IMR-90 (cell line): Measurements from ENCODE around the gene TSPEAR. TPM values are rescaled to one million over a fixed set of nuclear protein-coding genes. Genes with fewer than 3 reads are reported as not detected.

Source experiments
- ATAC-seq: fragments of 200-7000 bp; cut with Tn5 transposase; 2 replicates; pipeline ENCODE4 v1.9.1; 2020; ENCODE audit warnings: low read depth, mild to moderate bottlenecking, moderate library complexity
- BruUV-seq: library from RNA; stranded (reverse); fragments of 400-500 nt; replicated peaks from 2 replicates; lab custom pipeline; 2021; lab: Mats Ljungman, UMichigan
- CTCF ChIA-PET: fragments of 300-600 bp; formaldehyde crosslinking; extraction: SDS; loops from one replicate; lab custom pipeline; 2021; ENCODE audit warnings: antibody characterized with exemption; lab: Yijun Ruan, JAX
- POLR2A ChIA-PET: fragments of 300-600 bp; sonication (Branson Sonifier 250); formaldehyde crosslinking; loops from one replicate; lab custom pipeline; 2022; ENCODE audit warnings: antibody characterized with exemption; ENCODE audit not compliant: unreplicated experiment; lab: Charles Lee
- DNase-seq: peaks from one replicate; pipeline ENCODE4 v3.0.0; 2013
- H2AFZ ChIP-seq: replicated peaks from 2 replicates; pipeline ENCODE3; 2013; ENCODE audit warnings: low read length, mild to moderate bottlenecking; ENCODE audit not compliant: poor library complexity
- H2AK5ac ChIP-seq: 2 replicates; pipeline ENCODE4 v1.6.1; 2013; ENCODE audit warnings: low read depth, low read length, inconsistent platforms
- H2AK9ac ChIP-seq: replicated peaks from 2 replicates; pipeline ENCODE3; 2013; ENCODE audit warnings: mild to moderate bottlenecking, low read depth, low read length, moderate library complexity; ENCODE audit not compliant: poor library complexity
- H2BK120ac ChIP-seq: 2 replicates; pipeline ENCODE4 v1.6.1; 2013; ENCODE audit warnings: low read depth, low read length, inconsistent platforms
- H2BK15ac ChIP-seq: 3 replicates; pipeline ENCODE4 v1.6.1; 2013; ENCODE audit warnings: low read depth, low read length, inconsistent platforms
- H2BK20ac ChIP-seq: 2 replicates; pipeline ENCODE4 v1.6.1; 2013; ENCODE audit warnings: low read depth, mild to moderate bottlenecking, inconsistent platforms, low read length, moderate library complexity
- H2BK5ac ChIP-seq: 2 replicates; pipeline ENCODE4 v1.6.1; 2013; ENCODE audit warnings: mild to moderate bottlenecking, low read depth, low read length, inconsistent platforms; ENCODE audit not compliant: poor library complexity, severe bottlenecking
- H3K14ac ChIP-seq: replicated peaks from 2 replicates; pipeline ENCODE4 v1.6.1; 2013; ENCODE audit warnings: low read depth, low read length, inconsistent platforms
- H3K18ac ChIP-seq: 2 replicates; pipeline ENCODE4 v1.6.1; 2013; ENCODE audit warnings: low read depth, low read length, control low read depth
- H3K23ac ChIP-seq: 2 replicates; pipeline ENCODE4 v1.6.1; 2013; ENCODE audit warnings: low read depth, low read length, inconsistent platforms
- H3K27ac ChIP-seq: 2 replicates; pipeline ENCODE4 v1.5.1; 2013; ENCODE audit warnings: mild to moderate bottlenecking, control low read depth, low read length; ENCODE audit not compliant: insufficient read depth
- H3K27me3 ChIP-seq: 2 replicates; pipeline ENCODE4 v1.6.1; 2013; ENCODE audit warnings: low read length; ENCODE audit not compliant: control insufficient read depth, insufficient read depth
- H3K36me3 ChIP-seq: 2 replicates; pipeline ENCODE4 v1.6.1; 2013; ENCODE audit warnings: low read length, mixed read lengths; ENCODE audit not compliant: control insufficient read depth, insufficient read depth
- H3K4ac ChIP-seq: 2 replicates; pipeline ENCODE4 v1.6.1; 2013; ENCODE audit warnings: low read depth, low read length, inconsistent platforms
- H3K4me1 ChIP-seq: 2 replicates; pipeline ENCODE4 v1.6.1; 2013; ENCODE audit warnings: low read length, mixed read lengths; ENCODE audit not compliant: control insufficient read depth, insufficient read depth
- H3K4me2 ChIP-seq: 2 replicates; pipeline ENCODE4 v1.6.1; 2013; ENCODE audit warnings: low read depth, mild to moderate bottlenecking, control low read depth, low read length, moderate library complexity
- H3K4me3 ChIP-seq: 2 replicates; pipeline ENCODE4 v1.5.1; 2013; ENCODE audit warnings: low read depth, mild to moderate bottlenecking, control low read depth, low read length, moderate library complexity; ENCODE audit not compliant: insufficient read depth
- H3K56ac ChIP-seq: 2 replicates; pipeline ENCODE4 v1.6.1; 2013; ENCODE audit warnings: low read length, inconsistent platforms; ENCODE audit not compliant: insufficient read depth; ENCODE audit errors: extremely low read depth
- H3K79me1 ChIP-seq, 2 experiments: 2 replicates each; pipeline ENCODE4 v1.6.1; 2013; ENCODE audit warnings: low read length in 2 of 2, inconsistent platforms in 1 of 2, low read depth in 1 of 2
- H3K9ac ChIP-seq: 2 replicates; pipeline ENCODE4 v1.6.1; 2013; ENCODE audit warnings: low read depth, low read length, control low read depth
- H3K9me1 ChIP-seq: 2 replicates; pipeline ENCODE4 v1.6.1; 2013; ENCODE audit warnings: low read length, inconsistent platforms; ENCODE audit not compliant: insufficient read depth
- H3K9me3 ChIP-seq: 2 replicates; pipeline ENCODE4 v1.6.1; 2013; ENCODE audit warnings: low read length; ENCODE audit not compliant: control insufficient read depth, insufficient read depth
- H4K20me1 ChIP-seq: 2 replicates; pipeline ENCODE4 v1.6.1; 2013; ENCODE audit warnings: low read length, inconsistent platforms; ENCODE audit not compliant: insufficient read depth
- H4K5ac ChIP-seq: 2 replicates; pipeline ENCODE4 v1.6.1; 2013; ENCODE audit warnings: mild to moderate bottlenecking, low read depth, low read length, control low read depth
- H4K8ac ChIP-seq, 2 experiments: 2 replicates each; pipeline ENCODE4 v1.6.1; 2013; ENCODE audit warnings: low read depth in 2 of 2, low read length in 2 of 2, control low read depth in 1 of 2, inconsistent platforms in 1 of 2
- H4K91ac ChIP-seq: 2 replicates; pipeline ENCODE4 v1.6.1; 2013; ENCODE audit warnings: low read depth, low read length, inconsistent platforms; ENCODE audit not compliant: insufficient read depth
- BHLHE40 ChIP-seq: fragments of 150-350 bp; IDR thresholded peaks from 2 replicates; pipeline ENCODE4 v1.6.1; 2016; ENCODE audit warnings: mild to moderate bottlenecking, low read depth, low read length
- CEBPB ChIP-seq: IDR thresholded peaks from 2 replicates; pipeline ENCODE4 v1.6.1; 2012; ENCODE audit warnings: low read depth, low read length, improper control_type of control experiment
- CHD1 ChIP-seq: IDR thresholded peaks from 2 replicates; pipeline ENCODE4 v1.6.1; 2012; ENCODE audit warnings: low read depth, low read length, improper control_type of control experiment
- CTCF ChIP-seq: conservative IDR thresholded peaks from 2 replicates; pipeline ENCODE4 v1.5.1; 2012; ENCODE audit warnings: mild to moderate bottlenecking, low read depth, low read length, improper control_type of control experiment
- FOS ChIP-seq: fragments of 150-350 bp; IDR thresholded peaks from 2 replicates; pipeline ENCODE4 v1.6.1; 2016; ENCODE audit warnings: low read depth, low read length
- MAFK ChIP-seq: IDR thresholded peaks from 2 replicates; pipeline ENCODE4 v1.6.1; 2012; ENCODE audit warnings: low read depth, low read length, improper control_type of control experiment
- MAZ ChIP-seq: IDR thresholded peaks from 2 replicates; pipeline ENCODE4 v1.6.1; 2012; ENCODE audit warnings: low read depth, mild to moderate bottlenecking, low read length, improper control_type of control experiment, moderate library complexity, borderline replicate concordance
- MXI1 ChIP-seq: IDR thresholded peaks from 2 replicates; pipeline ENCODE4 v1.6.1; 2012; ENCODE audit warnings: low read depth, mild to moderate bottlenecking, low read length, moderate library complexity, borderline replicate concordance
- NFE2L2 ChIP-seq: fragments of 150-350 bp; IDR thresholded peaks from 2 replicates; pipeline ENCODE4 v1.6.1; 2016; ENCODE audit warnings: low read depth, mild to moderate bottlenecking, low read length
- POLR2A ChIP-seq: IDR thresholded peaks from 2 replicates; pipeline ENCODE4 v1.6.1; 2012; ENCODE audit warnings: mild to moderate bottlenecking, low read depth, low read length
- RAD21 ChIP-seq: IDR thresholded peaks from 2 replicates; pipeline ENCODE4 v1.6.1; 2012; ENCODE audit warnings: low read length, improper control_type of control experiment
- RCOR1 ChIP-seq: IDR thresholded peaks from 2 replicates; pipeline ENCODE4 v1.6.1; 2012; ENCODE audit warnings: mild to moderate bottlenecking, low read length, improper control_type of control experiment; ENCODE audit not compliant: insufficient replicate concordance
- RFX5 ChIP-seq: IDR thresholded peaks from 2 replicates; pipeline ENCODE4 v1.8.0; 2012; ENCODE audit warnings: low read depth, mild to moderate bottlenecking, low read length, moderate library complexity
- SMC3 ChIP-seq: fragments of 150-350 bp; IDR thresholded peaks from 2 replicates; pipeline ENCODE4 v1.6.1; 2016; ENCODE audit warnings: low read depth, mild to moderate bottlenecking, antibody characterized with exemption, low read length, moderate library complexity
- USF2 ChIP-seq: fragments of 150-350 bp; IDR thresholded peaks from 2 replicates; pipeline ENCODE4 v1.6.1; 2017; ENCODE audit warnings: mild to moderate bottlenecking, antibody characterized with exemption, low read length, low read depth
- WGBS, 2 experiments: methylation state at CpG; one replicate each; pipeline versions ENCODE4 v1.1.5 to v1.1.7; 2013; ENCODE audit warnings: missing lambda C conversion rate in 2 of 2; ENCODE audit not compliant: insufficient read length in 1 of 2; ENCODE audit errors: extremely low coverage in 2 of 2; 5-methylcytosine and 5-hydroxymethylcytosine counted together
- dilution Hi-C: fragments of 300-500 bp; cut with HindIII; formaldehyde crosslinking; loops from one replicate; pipeline ENCODE4 v1.14.3; 2018; ENCODE audit warnings: low sequenced_read_pairs; ENCODE audit not compliant: unreplicated experiment
- in situ Hi-C: fragments of 300-500 bp; cut with MboI; formaldehyde crosslinking; loops from 3 replicates; pipeline ENCODE4 v1.14.3; 2019; ENCODE audit warnings: low sequenced_read_pairs, inconsistent platforms, mixed read lengths
- intact Hi-C: fragments of 100-400 bp; cut with micrococcal nuclease; formaldehyde crosslinking; loops from 2 replicates; pipeline ENCODE4 v1.10.0; 2022
- polyA plus RNA-seq, 3 experiments: library from polyadenylated mRNA; depleted of rRNA; stranded (reverse); fragments of >200 nt; gene quantifications; 2 replicates each; pipeline ENCODE4 v1.2.3, GENCODE V29; 2012; ENCODE audit warnings: low replicate concordance in 1 of 3
- total RNA-seq: library from RNA; depleted of rRNA; stranded (reverse); fragments of >200 nt; gene quantifications from 2 replicates; pipeline ENCODE4 v1.2.3, GENCODE V29; 2012
- TF ChIP-seq, protein P1 (sequence below): fragments of 150-350 bp; IDR thresholded peaks from 2 replicates; pipeline ENCODE4 v1.6.1; 2016; ENCODE audit warnings: low read depth, mild to moderate bottlenecking, low read length, moderate library complexity, borderline replicate concordance

Gene TSPEAR
- total and polyA plus RNA-seq, 2 of the 4 experiments (the other 2 are of a cell fraction), result not detected

GRCh38 chr21:44667612-44668011 is 43.8 kb downstream of the TSPEAR start:
- Histone ChIP-seq H3K79me1 (no peaks in the 10 kb centered on the region), H3K56ac (no peak overlapping the region), H3K27me3 (0 out of 2 replicates have a peak, but pooled peaks cover 3% of the 10 kb centered on the region), H4K20me1 (no peaks in the 10 kb centered on the region), H3K4me2 (no peak overlapping the region), H4K91ac (no peak overlapping the region), H3K27ac (no peak overlapping the region), H2BK5ac (no peak overlapping the region), H3K18ac (no peak overlapping the region), H3K36me3 (no peaks in the 10 kb centered on the region), H2BK120ac (no peak overlapping the region), H3K14ac (no peak overlapping the region), H3K9me3 (peaks cover 3% of the 10 kb centered on the region; the same call in 1 of the 2 replicates), H2AK9ac (no peak overlapping the region), H2AK5ac (no peak overlapping the region), H2BK15ac (no peak overlapping the region), H3K9me1 (no peaks in the 10 kb centered on the region), H4K5ac (no peak overlapping the region), H3K4me3 (no peak overlapping the region), H3K23ac (no peak overlapping the region), H4K8ac (no peak overlapping the region), H3K4ac (no peak overlapping the region), H2BK20ac (no peak overlapping the region), H3K4me1 (no peaks in the 10 kb centered on the region), H2AFZ (no peak overlapping the region), H3K9ac (no peak overlapping the region)
- BruUV-seq, result no TSS peak
- ChIA-PET POLR2A (no interaction called here), CTCF (no interaction called here)
- dilution Hi-C loops (no loop called here), in situ Hi-C loops (no loop called here), intact Hi-C loops (no loop called here)
- DNase-seq, result no peak
- TF ChIP-seq CEBPB (no peak), BHLHE40 (no peak), NFE2L2 (no peak), MAFK (no peak), RAD21 (no peak), RFX5 (no peak), MXI1 (no peak), CHD1 (no peak), CTCF (no peak), RCOR1 (no peak), USF2 (no peak), FOS (no peak), SMC3 (no peak), MAZ (no peak), POLR2A (no peak)
- TF ChIP-seq, protein P1, sequence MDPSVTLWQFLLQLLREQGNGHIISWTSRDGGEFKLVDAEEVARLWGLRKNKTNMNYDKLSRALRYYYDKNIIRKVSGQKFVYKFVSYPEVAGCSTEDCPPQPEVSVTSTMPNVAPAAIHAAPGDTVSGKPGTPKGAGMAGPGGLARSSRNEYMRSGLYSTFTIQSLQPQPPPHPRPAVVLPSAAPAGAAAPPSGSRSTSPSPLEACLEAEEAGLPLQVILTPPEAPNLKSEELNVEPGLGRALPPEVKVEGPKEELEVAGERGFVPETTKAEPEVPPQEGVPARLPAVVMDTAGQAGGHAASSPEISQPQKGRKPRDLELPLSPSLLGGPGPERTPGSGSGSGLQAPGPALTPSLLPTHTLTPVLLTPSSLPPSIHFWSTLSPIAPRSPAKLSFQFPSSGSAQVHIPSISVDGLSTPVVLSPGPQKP, result no peak
- no CpG with 5 or more reads among the region's 1 CpG for WGBS, 2 experiments
- ATAC-seq, result no peak
